Endothelial cell (in vitro differentiated cells): ENCODE results near the gene SIRT7. TPM values are rescaled to one million over a fixed set of nuclear protein-coding genes. Genes with fewer than 3 reads are reported as not detected.
A peak's percentile ranks its signal among the peaks of the same experiment; 100 is the strongest.

Experiments
- DNase-seq: peaks from one replicate; pipeline ENCODE4 v3.0.0; 2021; ENCODE audit warnings: low spot score
- H3K27ac Mint-ChIP-seq: one replicate; pipeline ENCODE4 v1.8.0; 2021; ENCODE audit warnings: mixed read lengths, inconsistent platforms; ENCODE audit not compliant: unreplicated experiment
- H3K27me3 Mint-ChIP-seq: one replicate; pipeline ENCODE4 v1.8.0; 2021; ENCODE audit warnings: mild to moderate bottlenecking, moderate library complexity, mixed read lengths, inconsistent platforms; ENCODE audit not compliant: unreplicated experiment
- H3K36me3 Mint-ChIP-seq: one replicate; pipeline ENCODE4 v1.8.0; 2021; ENCODE audit warnings: mild to moderate bottlenecking, low read depth, mixed read lengths, inconsistent platforms; ENCODE audit not compliant: unreplicated experiment
- H3K4me1 Mint-ChIP-seq: one replicate; pipeline ENCODE4 v1.8.0; 2021; ENCODE audit warnings: mild to moderate bottlenecking, mixed read lengths, inconsistent platforms; ENCODE audit not compliant: unreplicated experiment
- H3K4me3 Mint-ChIP-seq: one replicate; pipeline ENCODE4 v1.8.0; 2021; ENCODE audit warnings: mild to moderate bottlenecking, mixed read lengths, inconsistent platforms; ENCODE audit not compliant: unreplicated experiment
- H3K9me3 Mint-ChIP-seq: one replicate; pipeline ENCODE4 v1.8.0; 2021; ENCODE audit warnings: mixed read lengths, inconsistent platforms; ENCODE audit not compliant: unreplicated experiment
- CTCF ChIP-seq: fragments of 200-600 bp; sonication (generic); IDR thresholded peaks from one replicate; pipeline ENCODE4 v1.5.0; 2021; ENCODE audit warnings: antibody characterized with exemption; ENCODE audit not compliant: unreplicated experiment
- total RNA-seq: library from RNA; stranded (reverse); fragmentation: NEBNext Ultra II Directional; extraction: Animal tissue kit (Norgen Biotek cat#: 25700); gene quantifications from one replicate; pipeline ENCODE4 v1.2.1, GENCODE V29; 2021; ENCODE audit not compliant: unreplicated experiment

SIRT7 gene
- total RNA-seq, 1 donor from 2014 or later: 14.4 TPM

GRCh38 chr17:81869221-81870130, 48.5 kb downstream of the SIRT7 start:
- H3K27me3 Mint-ChIP-seq: peaks cover 25% of the 10 kb centered on the region
- peaks cover 3% of the 10 kb centered on the region for H3K4me1 Mint-ChIP-seq
- TF ChIP-seq CTCF: peak; percentile 98
- H3K4me3 Mint-ChIP-seq: peak overlapping the region; percentile 93
- H3K27ac Mint-ChIP-seq: peak overlapping the region; percentile 36
- peak; percentile 71 for DNase-seq
- no peaks in the 10 kb centered on the region for H3K9me3 Mint-ChIP-seq
- peaks cover 3% of the 10 kb centered on the region for H3K36me3 Mint-ChIP-seq

GRCh38 chr17:81868674-81869220, 49.2 kb downstream of the SIRT7 start:
- Mint-ChIP-seq H3K9me3 (no peaks in the 10 kb centered on the region), H3K4me3 (peak overlapping the region; percentile 47), H3K36me3 (peaks cover 3% of the 10 kb centered on the region), H3K27me3 (peaks cover 26% of the 10 kb centered on the region), H3K27ac (peak overlapping the region; percentile 36), H3K4me1 (peaks cover 3% of the 10 kb centered on the region)
- no peak for DNase-seq
- no peak for TF ChIP-seq CTCF

GRCh38 chr17:81867991-81868673, 49.8 kb downstream of the SIRT7 start:
- Mint-ChIP-seq H3K4me1 (peaks cover 9% of the 10 kb centered on the region), H3K9me3 (no peaks in the 10 kb centered on the region), H3K36me3 (peaks cover 10% of the 10 kb centered on the region), H3K27ac (peak overlapping the region; percentile 57), H3K27me3 (peaks cover 29% of the 10 kb centered on the region), H3K4me3 (peak overlapping the region; percentile 42)
- DNase-seq: no peak
- TF ChIP-seq CTCF: no peak

- peaks cover 15% of the 10 kb centered on the region for H3K4me1 Mint-ChIP-seq
- H3K4me3 Mint-ChIP-seq: no peak overlapping the region
- H3K27me3 Mint-ChIP-seq: peaks cover 29% of the 10 kb centered on the region
- H3K36me3 Mint-ChIP-seq: peaks cover 15% of the 10 kb centered on the region
- no peaks in the 10 kb centered on the region for H3K9me3 Mint-ChIP-seq
- TF ChIP-seq CTCF: no peak
- no peak for DNase-seq
- peak overlapping the region; percentile 57 for H3K27ac Mint-ChIP-seq
Observed at GRCh38 chr17:81867170-81867990, 50.6 kb downstream of the SIRT7 start.
